MM.1S (cell line): Measurements from ENCODE around the gene AGAP1.

Experiments
- CTCF ChIP-seq: fragments of 300-600 bp; sonication (generic); IDR thresholded peaks from 2 replicates; pipeline ENCODE4 v1.5.1; 2016; ENCODE audit warnings: antibody characterized with exemption, low read length, mixed read lengths
- EZH2 ChIP-seq: fragments of 300-600 bp; sonication (generic); optimal IDR thresholded peaks from 2 replicates; pipeline ENCODE3; 2017; ENCODE audit warnings: low read depth, mild to moderate bottlenecking, antibody characterized with exemption, low read length, mixed read lengths
- EZH2phosphoT487 ChIP-seq: fragments of 300-600 bp; sonication (generic); IDR thresholded peaks from 2 replicates; pipeline ENCODE4 v1.6.1; 2018; ENCODE audit warnings: antibody characterized with exemption, low read length

DNA sequence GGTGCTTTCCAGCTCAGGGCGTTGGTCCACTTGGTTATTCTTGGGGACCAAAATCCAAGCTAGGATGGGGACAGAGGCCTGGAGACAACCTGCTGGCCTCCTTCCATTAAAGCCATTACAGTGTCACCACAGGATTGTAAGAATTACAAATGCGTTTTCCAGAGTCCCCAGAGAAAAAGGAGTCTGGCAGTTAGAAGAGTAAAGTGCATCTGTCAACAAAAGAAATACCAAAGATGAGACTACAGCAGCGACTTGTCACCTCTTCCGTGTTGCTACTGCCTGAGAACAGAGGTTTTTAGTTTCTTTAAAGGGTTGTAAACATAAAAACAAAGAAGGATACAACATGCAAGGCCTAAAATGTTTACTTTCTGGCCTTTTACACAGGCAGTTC, 235.7 kb downstream of the AGAP1 start:
- TF ChIP-seq EZH2phosphoT487 (no peak), CTCF (no peak), EZH2 (no peak)
